ENCODE data around the gene MATN4.

The MATN4 gene

DNA sequence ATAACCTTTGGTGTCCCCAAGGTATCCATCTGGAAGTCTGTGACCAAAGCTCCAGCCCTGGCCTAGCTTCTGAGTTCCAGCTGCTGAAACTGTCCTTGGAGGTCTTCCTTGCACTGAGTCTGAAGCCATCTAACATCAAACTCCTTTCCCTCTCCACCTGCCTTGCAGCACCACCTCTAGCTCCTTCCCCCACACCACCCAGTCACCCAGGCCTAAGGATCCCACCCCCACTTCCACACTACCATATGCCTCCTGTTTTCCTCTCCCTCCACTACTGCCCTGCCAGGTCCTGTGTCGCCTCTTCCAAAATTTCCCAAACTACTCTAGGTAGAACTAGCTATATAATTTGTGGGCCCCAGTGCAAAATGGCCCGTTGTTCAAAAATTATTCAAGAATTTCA, 10.8 kb upstream of the MATN4 start:
- H3K4me3 ChIP-seq (ENCODE audit: low read depth, low read length) = no peak overlapping the region
- TF ChIP-seq, protein P1, sequence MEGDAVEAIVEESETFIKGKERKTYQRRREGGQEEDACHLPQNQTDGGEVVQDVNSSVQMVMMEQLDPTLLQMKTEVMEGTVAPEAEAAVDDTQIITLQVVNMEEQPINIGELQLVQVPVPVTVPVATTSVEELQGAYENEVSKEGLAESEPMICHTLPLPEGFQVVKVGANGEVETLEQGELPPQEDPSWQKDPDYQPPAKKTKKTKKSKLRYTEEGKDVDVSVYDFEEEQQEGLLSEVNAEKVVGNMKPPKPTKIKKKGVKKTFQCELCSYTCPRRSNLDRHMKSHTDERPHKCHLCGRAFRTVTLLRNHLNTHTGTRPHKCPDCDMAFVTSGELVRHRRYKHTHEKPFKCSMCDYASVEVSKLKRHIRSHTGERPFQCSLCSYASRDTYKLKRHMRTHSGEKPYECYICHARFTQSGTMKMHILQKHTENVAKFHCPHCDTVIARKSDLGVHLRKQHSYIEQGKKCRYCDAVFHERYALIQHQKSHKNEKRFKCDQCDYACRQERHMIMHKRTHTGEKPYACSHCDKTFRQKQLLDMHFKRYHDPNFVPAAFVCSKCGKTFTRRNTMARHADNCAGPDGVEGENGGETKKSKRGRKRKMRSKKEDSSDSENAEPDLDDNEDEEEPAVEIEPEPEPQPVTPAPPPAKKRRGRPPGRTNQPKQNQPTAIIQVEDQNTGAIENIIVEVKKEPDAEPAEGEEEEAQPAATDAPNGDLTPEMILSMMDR (IDR thresholded peaks at IDR 0.05; ENCODE audit: low read depth, low read length) = no peak

GRCh38 chr20:45318386-45318939, 10.4 kb upstream of the MATN4 start:
- TF ChIP-seq, protein P1 (IDR thresholded peaks at IDR 0.05; ENCODE audit: low read depth, low read length) = no peak
- no peak overlapping the region for H3K4me3 ChIP-seq (ENCODE audit: low read depth, low read length)

GRCh38 chr20:45317826-45318225, 9.7 kb upstream of the MATN4 start:
- no peak overlapping the region for H3K4me3 ChIP-seq (ENCODE audit: low read depth, low read length)
- TF ChIP-seq, protein P1 (IDR thresholded peaks at IDR 0.05; ENCODE audit: low read depth, low read length) = no peak

GRCh38 chr20:45316150-45317080, 8.3 kb upstream of the MATN4 start:
- TF ChIP-seq, protein P1 (IDR thresholded peaks at IDR 0.05; ENCODE audit: low read depth, low read length) = no peak
- H3K4me3 ChIP-seq (ENCODE audit: low read depth, low read length) = no peak overlapping the region

DNA sequence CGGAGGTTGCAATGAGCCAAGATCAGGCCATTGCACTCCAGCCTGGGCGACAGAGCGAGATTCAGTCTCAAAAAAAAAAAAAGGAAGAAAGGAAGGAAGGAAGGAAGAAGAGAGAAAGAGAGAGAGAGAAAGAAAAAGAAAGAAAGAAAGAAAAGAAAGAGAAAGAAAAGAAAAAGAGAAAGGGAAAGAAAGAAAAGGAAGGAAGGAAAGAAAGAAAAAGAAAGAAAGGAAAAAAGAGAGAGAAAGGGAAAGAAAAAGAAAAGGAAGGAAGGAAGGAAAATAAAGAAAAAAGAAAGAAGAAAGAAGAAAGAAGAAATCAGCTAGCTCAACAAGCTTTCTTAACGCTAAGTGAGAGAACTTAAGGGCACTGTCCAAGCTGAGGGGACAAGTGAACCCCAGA, 7.6 kb upstream of the MATN4 start:
- TF ChIP-seq, protein P1 (IDR thresholded peaks at IDR 0.05; ENCODE audit: low read depth, low read length) = no peak
- H3K4me3 ChIP-seq (ENCODE audit: low read depth, low read length) = no peak overlapping the region

DNA sequence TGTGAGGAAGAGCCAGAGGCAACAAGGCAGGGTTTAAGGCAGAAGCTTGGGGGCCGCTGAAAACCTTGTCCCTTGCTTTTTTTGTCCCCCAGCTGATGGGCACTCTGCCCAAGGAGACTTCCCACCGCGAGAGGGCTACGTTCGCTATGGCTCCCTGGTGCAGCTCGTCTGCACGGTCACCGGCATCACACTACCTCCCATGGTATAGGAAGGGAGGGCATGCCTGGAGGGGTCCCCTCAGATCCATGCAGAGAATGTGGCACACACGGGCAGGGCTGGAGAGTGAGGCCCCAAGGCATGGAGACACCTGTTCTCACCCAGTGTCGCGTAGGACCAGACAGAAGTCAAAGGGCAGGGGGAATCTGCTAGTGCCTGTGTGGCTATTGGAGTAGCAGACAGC, 5.8 kb upstream of the MATN4 start:
- TF ChIP-seq, protein P1 (IDR thresholded peaks at IDR 0.05; ENCODE audit: low read depth, low read length) = no peak

GRCh38 chr20:45313065-45313695, 5.1 kb upstream of the MATN4 start:
- no peak overlapping the region for H3K4me3 ChIP-seq (ENCODE audit: low read depth, low read length)
- TF ChIP-seq, protein P1 (IDR thresholded peaks at IDR 0.05; ENCODE audit: low read depth, low read length) = no peak

More for the DNA sequence above, 5.8 kb upstream of the MATN4 start:
- H3K4me3 ChIP-seq (ENCODE audit: low read depth, low read length) = no peak overlapping the region

All from WI38 (cell line).